ENCODE data around the gene ASPSCR1. TPM values are rescaled to one million over a fixed set of nuclear protein-coding genes. Genes with fewer than 3 reads are reported as not detected.
A peak's percentile ranks its signal among the peaks of the same experiment; 100 is the strongest.

Gene ASPSCR1
- total and polyA plus RNA-seq, 2 of the 13 experiments (the other 11 are each of a cell fraction or from before 2014, with no cell fraction given), result 274 to 314 TPM

DNA sequence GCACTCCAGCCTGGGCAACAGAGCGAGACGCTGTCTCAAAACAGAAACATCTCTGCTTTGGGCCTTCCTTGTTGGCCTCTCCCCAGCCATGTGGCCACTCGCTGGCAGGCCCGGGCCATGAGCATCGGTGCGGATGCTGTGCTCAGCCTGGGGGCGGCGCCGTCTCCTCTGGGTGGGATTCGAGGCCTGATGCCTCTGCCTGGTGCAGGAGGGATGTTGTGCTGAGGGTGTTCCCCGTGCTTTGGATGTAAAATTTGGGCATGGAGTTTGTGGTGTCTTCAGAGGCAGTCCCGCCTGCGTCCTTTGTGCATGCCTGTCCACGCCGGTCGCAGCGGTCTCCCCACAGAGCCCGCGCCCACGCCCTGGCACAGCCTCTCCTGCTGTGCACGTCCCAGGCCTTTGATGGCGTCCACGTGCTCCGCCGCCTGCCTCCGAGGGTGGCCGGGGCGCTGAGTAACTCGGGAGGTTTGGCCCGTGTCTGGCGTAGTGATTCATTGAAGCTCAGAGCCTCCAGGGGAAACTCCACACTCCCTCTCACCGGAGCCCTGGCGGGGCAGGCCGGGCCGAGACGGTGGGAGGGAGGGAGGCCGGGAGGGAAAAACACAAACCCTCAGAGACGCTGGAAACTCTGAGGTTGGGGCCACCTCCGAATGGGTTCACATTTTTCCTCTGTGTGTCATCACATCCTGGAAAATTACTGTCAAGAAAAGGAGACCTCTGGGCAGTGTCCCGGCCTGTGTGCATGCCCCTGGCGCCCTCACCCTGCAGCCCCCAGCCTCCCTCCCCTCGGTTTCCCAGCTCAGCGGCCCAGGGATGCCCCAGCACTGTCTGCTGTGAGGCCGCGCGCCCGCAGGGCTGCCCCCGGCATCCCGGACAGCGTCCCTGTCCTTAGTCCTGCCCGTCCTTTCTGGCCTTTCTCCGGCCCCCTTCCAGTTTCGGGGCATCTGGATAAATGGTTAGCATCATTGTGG is 26.3 kb downstream of the ASPSCR1 start (continued):
- peak; percentile 77 for TF ChIP-seq ZNF704 (CRISPR knock-in tag; IDR thresholded peaks at IDR 0.05; ENCODE audit: borderline replicate concordance)
- TF ChIP-seq, protein P1, sequence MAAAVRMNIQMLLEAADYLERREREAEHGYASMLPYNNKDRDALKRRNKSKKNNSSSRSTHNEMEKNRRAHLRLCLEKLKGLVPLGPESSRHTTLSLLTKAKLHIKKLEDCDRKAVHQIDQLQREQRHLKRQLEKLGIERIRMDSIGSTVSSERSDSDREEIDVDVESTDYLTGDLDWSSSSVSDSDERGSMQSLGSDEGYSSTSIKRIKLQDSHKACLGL (CRISPR knock-in tag; IDR thresholded peaks at IDR 0.05), result peak; percentile 81; the same call in 1 of the 2 replicates
- no peak for TF ChIP-seq BCLAF1 (IDR thresholded peaks at IDR 0.05)
- peak; percentile 73; the same call in 1 of the 2 replicates for TF ChIP-seq ZNF354B (CRISPR knock-in tag; IDR thresholded peaks at IDR 0.05)
- TF ChIP-seq PCBP2 (optimal IDR thresholded peaks at IDR 0.05; ENCODE audit: low read depth, low read length, poor library complexity, severe bottlenecking), result no peak
- TF ChIP-seq ONECUT2 (CRISPR knock-in tag; IDR thresholded peaks at IDR 0.05), result no peak
- 0 out of 2 replicates have a peak, but pooled peaks have one; percentile 60 for TF ChIP-seq ZBTB3 (CRISPR knock-in tag; IDR thresholded peaks at IDR 0.05; ENCODE audit: borderline replicate concordance, low read depth)
- no peak for TF ChIP-seq MAFG (CRISPR knock-in tag; IDR thresholded peaks at IDR 0.05)
- 0 out of 2 replicates have a peak, but pooled peaks have one; percentile 18 for TF ChIP-seq CHD2 (IDR thresholded peaks at IDR 0.05; ENCODE audit: low read depth, low read length)
- TF ChIP-seq, protein P2, sequence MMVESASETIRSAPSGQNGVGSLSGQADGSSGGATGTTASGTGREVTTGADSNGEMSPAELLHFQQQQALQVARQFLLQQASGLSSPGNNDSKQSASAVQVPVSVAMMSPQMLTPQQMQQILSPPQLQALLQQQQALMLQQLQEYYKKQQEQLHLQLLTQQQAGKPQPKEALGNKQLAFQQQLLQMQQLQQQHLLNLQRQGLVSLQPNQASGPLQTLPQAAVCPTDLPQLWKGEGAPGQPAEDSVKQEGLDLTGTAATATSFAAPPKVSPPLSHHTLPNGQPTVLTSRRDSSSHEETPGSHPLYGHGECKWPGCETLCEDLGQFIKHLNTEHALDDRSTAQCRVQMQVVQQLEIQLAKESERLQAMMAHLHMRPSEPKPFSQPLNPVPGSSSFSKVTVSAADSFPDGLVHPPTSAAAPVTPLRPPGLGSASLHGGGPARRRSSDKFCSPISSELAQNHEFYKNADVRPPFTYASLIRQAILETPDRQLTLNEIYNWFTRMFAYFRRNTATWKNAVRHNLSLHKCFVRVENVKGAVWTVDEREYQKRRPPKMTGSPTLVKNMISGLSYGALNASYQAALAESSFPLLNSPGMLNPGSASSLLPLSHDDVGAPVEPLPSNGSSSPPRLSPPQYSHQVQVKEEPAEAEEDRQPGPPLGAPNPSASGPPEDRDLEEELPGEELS (CRISPR knock-in tag; IDR thresholded peaks at IDR 0.05), result peak; percentile 56
- peak; percentile 78; the same call in 1 of the 2 replicates for TF ChIP-seq RNF2 (conservative IDR thresholded peaks at IDR 0.05; ENCODE audit: low read depth)
- TF ChIP-seq, protein P3, sequence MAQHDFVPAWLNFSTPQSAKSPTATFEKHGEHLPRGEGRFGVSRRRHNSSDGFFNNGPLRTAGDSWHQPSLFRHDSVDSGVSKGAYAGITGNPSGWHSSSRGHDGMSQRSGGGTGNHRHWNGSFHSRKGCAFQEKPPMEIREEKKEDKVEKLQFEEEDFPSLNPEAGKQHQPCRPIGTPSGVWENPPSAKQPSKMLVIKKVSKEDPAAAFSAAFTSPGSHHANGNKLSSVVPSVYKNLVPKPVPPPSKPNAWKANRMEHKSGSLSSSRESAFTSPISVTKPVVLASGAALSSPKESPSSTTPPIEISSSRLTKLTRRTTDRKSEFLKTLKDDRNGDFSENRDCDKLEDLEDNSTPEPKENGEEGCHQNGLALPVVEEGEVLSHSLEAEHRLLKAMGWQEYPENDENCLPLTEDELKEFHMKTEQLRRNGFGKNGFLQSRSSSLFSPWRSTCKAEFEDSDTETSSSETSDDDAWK (CRISPR knock-in tag; IDR thresholded peaks at IDR 0.05), result no peak
- peak; percentile 98 for TF ChIP-seq AGO2 (optimal IDR thresholded peaks at IDR 0.05; ENCODE audit: low read depth, low read length)
- TF ChIP-seq, protein P4, sequence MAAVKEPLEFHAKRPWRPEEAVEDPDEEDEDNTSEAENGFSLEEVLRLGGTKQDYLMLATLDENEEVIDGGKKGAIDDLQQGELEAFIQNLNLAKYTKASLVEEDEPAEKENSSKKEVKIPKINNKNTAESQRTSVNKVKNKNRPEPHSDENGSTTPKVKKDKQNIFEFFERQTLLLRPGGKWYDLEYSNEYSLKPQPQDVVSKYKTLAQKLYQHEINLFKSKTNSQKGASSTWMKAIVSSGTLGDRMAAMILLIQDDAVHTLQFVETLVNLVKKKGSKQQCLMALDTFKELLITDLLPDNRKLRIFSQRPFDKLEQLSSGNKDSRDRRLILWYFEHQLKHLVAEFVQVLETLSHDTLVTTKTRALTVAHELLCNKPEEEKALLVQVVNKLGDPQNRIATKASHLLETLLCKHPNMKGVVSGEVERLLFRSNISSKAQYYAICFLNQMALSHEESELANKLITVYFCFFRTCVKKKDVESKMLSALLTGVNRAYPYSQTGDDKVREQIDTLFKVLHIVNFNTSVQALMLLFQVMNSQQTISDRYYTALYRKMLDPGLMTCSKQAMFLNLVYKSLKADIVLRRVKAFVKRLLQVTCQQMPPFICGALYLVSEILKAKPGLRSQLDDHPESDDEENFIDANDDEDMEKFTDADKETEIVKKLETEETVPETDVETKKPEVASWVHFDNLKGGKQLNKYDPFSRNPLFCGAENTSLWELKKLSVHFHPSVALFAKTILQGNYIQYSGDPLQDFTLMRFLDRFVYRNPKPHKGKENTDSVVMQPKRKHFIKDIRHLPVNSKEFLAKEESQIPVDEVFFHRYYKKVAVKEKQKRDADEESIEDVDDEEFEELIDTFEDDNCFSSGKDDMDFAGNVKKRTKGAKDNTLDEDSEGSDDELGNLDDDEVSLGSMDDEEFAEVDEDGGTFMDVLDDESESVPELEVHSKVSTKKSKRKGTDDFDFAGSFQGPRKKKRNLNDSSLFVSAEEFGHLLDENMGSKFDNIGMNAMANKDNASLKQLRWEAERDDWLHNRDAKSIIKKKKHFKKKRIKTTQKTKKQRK (IDR thresholded peaks at IDR 0.05; ENCODE audit: low read length), result no peak
- 0 out of 2 replicates have a peak, but pooled peaks have one; percentile 70 for TF ChIP-seq ZNF260 (CRISPR knock-in tag; IDR thresholded peaks at IDR 0.05; ENCODE audit: borderline replicate concordance, low read depth)
